ENCODE measurements around the gene KAZN.

DNA sequence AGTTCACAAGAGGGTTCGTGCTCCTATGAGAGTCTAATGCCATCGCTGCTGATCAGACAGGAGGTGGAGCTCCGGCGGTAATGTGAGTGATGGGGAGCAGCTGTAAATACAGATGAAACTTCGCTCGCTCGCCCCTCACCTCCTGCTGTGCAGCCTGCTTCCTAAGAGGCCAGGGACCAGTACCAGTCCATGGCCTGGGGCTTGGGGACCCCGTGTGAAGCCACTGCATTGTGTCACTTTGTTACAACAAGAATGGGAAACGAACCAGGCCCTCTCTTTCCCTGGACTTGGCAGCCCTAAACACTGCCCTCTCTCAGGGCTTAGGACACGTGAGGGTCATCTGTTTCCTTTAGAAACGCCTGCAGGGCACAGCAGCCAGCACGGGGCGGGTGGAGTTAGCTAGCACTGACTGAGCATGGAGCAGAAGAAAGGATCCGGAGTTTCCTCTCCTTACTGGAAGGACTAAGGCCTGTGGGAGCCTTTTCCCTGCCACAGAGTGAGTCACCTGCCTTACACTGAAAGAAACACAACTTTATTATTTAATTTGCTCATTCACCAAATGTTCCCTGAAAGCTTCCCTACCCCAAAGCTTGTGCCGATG is 369.9 kb downstream of the KAZN start:
- no peak for TF ChIP-seq POLR2A (IDR thresholded peaks at IDR 0.05)
- TF ChIP-seq, protein P1, sequence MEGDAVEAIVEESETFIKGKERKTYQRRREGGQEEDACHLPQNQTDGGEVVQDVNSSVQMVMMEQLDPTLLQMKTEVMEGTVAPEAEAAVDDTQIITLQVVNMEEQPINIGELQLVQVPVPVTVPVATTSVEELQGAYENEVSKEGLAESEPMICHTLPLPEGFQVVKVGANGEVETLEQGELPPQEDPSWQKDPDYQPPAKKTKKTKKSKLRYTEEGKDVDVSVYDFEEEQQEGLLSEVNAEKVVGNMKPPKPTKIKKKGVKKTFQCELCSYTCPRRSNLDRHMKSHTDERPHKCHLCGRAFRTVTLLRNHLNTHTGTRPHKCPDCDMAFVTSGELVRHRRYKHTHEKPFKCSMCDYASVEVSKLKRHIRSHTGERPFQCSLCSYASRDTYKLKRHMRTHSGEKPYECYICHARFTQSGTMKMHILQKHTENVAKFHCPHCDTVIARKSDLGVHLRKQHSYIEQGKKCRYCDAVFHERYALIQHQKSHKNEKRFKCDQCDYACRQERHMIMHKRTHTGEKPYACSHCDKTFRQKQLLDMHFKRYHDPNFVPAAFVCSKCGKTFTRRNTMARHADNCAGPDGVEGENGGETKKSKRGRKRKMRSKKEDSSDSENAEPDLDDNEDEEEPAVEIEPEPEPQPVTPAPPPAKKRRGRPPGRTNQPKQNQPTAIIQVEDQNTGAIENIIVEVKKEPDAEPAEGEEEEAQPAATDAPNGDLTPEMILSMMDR (IDR thresholded peaks at IDR 0.05), result no peak
- peak; percentile 23 to 49 (median 48) for TF ChIP-seq POLR2AphosphoS5 (IDR thresholded peaks at IDR 0.05)
